SK-N-SH (cell line): ENCODE data around the gene IKZF1.

Experiments used
- CTCF ChIP-seq: fragments of 200-600 bp; sonication (generic); IDR thresholded peaks from 2 replicates; pipeline ENCODE4 v1.6.1; 2017; ENCODE audit warnings: antibody characterized with exemption, mild to moderate bottlenecking, moderate library complexity
- RXRA ChIP-seq: IDR thresholded peaks from 2 replicates; pipeline ENCODE4 v1.4.0; 2012; ENCODE audit warnings: low read depth, mild to moderate bottlenecking, borderline replicate concordance

- TF ChIP-seq RXRA (no peak), CTCF (no peak)
Measured at GRCh38 chr7:50265968-50266634, 38.4 kb upstream of the IKZF1 start.
